ENCODE data around the gene MAPK8IP2. TPM values are rescaled to one million over a fixed set of nuclear protein-coding genes. Genes with fewer than 3 reads are reported as not detected.

Gene MAPK8IP2
- total and polyA plus RNA-seq, 2 of the 4 experiments (the other 2 are of a cell fraction) = under 0.01 to 0.14 TPM

DNA sequence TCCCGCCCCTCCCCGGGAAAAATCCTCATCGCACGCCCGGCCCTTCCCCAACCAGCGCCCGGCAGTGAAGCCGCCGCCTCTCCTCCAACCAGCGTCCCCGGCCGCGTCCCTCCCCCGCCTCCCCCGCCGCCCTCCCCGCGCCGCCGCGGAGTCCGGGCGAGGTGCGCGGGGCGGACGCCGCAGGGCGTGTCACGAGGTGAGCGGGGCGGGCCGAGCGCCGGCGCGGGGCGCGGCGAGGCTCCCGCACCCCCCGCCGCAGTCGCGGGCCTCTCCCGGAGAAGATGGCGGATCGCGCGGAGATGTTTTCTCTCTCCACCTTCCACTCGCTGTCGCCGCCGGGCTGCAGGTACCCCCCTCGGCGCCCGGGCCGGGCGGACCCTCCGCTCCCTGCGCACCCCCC is at the start of gene MAPK8IP2 (continued):
- no peak for TF ChIP-seq RCOR1 (IDR thresholded peaks at IDR 0.05; ENCODE audit: insufficient replicate concordance, low read length)

DNA sequence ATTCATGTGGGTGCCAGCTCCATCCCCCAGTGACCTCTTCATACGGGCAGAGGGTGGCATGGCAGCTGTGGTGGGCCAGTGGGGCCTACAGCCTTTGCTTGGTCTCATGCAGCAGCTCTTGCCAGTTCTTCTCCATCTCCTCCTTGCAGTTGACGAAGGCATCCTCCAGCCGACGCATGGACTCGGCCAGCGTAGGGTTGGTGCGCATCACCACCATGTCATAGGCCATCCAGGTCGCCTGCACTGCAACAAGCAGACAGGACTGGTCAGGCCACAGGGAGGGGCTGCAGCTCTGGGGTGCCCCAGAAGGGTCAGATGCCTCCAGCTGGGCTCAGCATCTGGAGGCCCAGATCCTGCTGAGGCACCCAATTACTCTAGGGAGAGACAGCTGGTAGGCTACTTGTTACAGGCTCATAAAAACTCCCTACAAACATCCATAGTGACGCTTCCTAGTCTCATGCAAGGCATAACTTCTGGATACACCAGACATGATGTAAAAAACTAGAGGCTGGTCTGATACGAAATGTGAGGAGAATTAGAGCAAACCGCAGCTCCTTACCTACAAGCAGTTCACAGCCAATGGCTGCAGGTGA is 49.3 kb upstream of the MAPK8IP2 start:
- no peak overlapping the region for H4K91ac ChIP-seq (ENCODE audit: insufficient read depth, low read depth, low read length)
- H2BK5ac ChIP-seq (ENCODE audit: low read depth, low read length, poor library complexity, severe bottlenecking) = no peak overlapping the region
- dilution Hi-C loops (cut with HindIII; ENCODE audit: low sequenced_read_pairs, unreplicated experiment) = no loop called here
- no peak overlapping the region for H3K14ac ChIP-seq (replicated peaks; ENCODE audit: low read depth, low read length)
- BruUV-seq (replicated peaks) = no TSS peak
- no peaks in the 10 kb centered on the region for H3K9me1 ChIP-seq (ENCODE audit: insufficient read depth, low read length)
- WGBS, 2 experiments (ENCODE audit: extremely low coverage in 2 of 2, insufficient read length in 1 of 2) = 86% methylated on average over 2 of the region's 11 CpGs; no CpG with 5 or more reads in 1 of the 2 experiments
- H3K4me2 ChIP-seq (ENCODE audit: low read depth, low read length) = no peak overlapping the region
- H3K4me1 ChIP-seq (ENCODE audit: control insufficient read depth, insufficient read depth, low read length) = no peaks in the 10 kb centered on the region
- no peak overlapping the region for H4K8ac ChIP-seq (ENCODE audit: low read depth in 2 of 2, low read length in 2 of 2)
- no peak overlapping the region for H3K27ac ChIP-seq (ENCODE audit: insufficient read depth, low read length)
- H3K9me3 ChIP-seq (ENCODE audit: control insufficient read depth, insufficient read depth, low read length) = no peaks in the 10 kb centered on the region
- no peak overlapping the region for H2BK15ac ChIP-seq (ENCODE audit: low read depth, low read length)
- no peak overlapping the region for H2BK20ac ChIP-seq (ENCODE audit: low read depth, low read length)
- no peak overlapping the region for H3K4me3 ChIP-seq (ENCODE audit: insufficient read depth, low read depth, low read length)
- in situ Hi-C loops (cut with MboI; ENCODE audit: low sequenced_read_pairs) = no loop called here
- H2AK5ac ChIP-seq (ENCODE audit: low read depth, low read length) = no peak overlapping the region
- H3K9ac ChIP-seq (ENCODE audit: low read depth, low read length) = no peak overlapping the region
- no peak overlapping the region for H3K23ac ChIP-seq (ENCODE audit: low read depth, low read length)
- no peak overlapping the region for H2AK9ac ChIP-seq (replicated peaks; ENCODE audit: low read depth, low read length, poor library complexity)
- H2BK120ac ChIP-seq (ENCODE audit: low read depth, low read length) = no peak overlapping the region
- no peak overlapping the region for H3K56ac ChIP-seq (ENCODE audit: extremely low read depth, insufficient read depth, low read length)
- peak overlapping the region; percentile 51 for H2AFZ ChIP-seq (replicated peaks; ENCODE audit: low read length, poor library complexity)
- H3K36me3 ChIP-seq (ENCODE audit: control insufficient read depth, insufficient read depth, low read length) = no peaks in the 10 kb centered on the region
- no peaks in the 10 kb centered on the region for H4K20me1 ChIP-seq (ENCODE audit: insufficient read depth, low read length)
- H3K18ac ChIP-seq (ENCODE audit: low read depth, low read length) = no peak overlapping the region
- no peaks in the 10 kb centered on the region for H3K79me1 ChIP-seq (ENCODE audit: low read depth in 1 of 2, low read length in 2 of 2)
- no peak overlapping the region for H3K4ac ChIP-seq (ENCODE audit: low read depth, low read length)
- ATAC-seq (ENCODE audit: low read depth) (no peak), DNase-seq (no peak)
- H3K27me3 ChIP-seq (ENCODE audit: control insufficient read depth, insufficient read depth, low read length) = peaks cover 63% of the 10 kb centered on the region
- CTCF ChIA-PET = interaction anchor here (1.3 kb wide), 1 partner anchor 12 kb away, joined by 4 read pairs; the partner anchor contains the start of gene SYCE3
- POLR2A ChIA-PET (ENCODE audit: unreplicated experiment) = no interaction called here
- no peak overlapping the region for H4K5ac ChIP-seq (ENCODE audit: low read depth, low read length)
- intact Hi-C loops (cut with micrococcal nuclease) = no loop called here
- no peak for TF ChIP-seq NFE2L2 (IDR thresholded peaks at IDR 0.05; ENCODE audit: low read depth, low read length)
- TF ChIP-seq, protein P1, sequence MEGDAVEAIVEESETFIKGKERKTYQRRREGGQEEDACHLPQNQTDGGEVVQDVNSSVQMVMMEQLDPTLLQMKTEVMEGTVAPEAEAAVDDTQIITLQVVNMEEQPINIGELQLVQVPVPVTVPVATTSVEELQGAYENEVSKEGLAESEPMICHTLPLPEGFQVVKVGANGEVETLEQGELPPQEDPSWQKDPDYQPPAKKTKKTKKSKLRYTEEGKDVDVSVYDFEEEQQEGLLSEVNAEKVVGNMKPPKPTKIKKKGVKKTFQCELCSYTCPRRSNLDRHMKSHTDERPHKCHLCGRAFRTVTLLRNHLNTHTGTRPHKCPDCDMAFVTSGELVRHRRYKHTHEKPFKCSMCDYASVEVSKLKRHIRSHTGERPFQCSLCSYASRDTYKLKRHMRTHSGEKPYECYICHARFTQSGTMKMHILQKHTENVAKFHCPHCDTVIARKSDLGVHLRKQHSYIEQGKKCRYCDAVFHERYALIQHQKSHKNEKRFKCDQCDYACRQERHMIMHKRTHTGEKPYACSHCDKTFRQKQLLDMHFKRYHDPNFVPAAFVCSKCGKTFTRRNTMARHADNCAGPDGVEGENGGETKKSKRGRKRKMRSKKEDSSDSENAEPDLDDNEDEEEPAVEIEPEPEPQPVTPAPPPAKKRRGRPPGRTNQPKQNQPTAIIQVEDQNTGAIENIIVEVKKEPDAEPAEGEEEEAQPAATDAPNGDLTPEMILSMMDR (conservative IDR thresholded peaks at IDR 0.05; ENCODE audit: low read depth, low read length) = no peak
- no peak for TF ChIP-seq CEBPB (IDR thresholded peaks at IDR 0.05; ENCODE audit: low read depth, low read length)
- no peak for TF ChIP-seq FOS (IDR thresholded peaks at IDR 0.05; ENCODE audit: low read depth, low read length)
- no peak for TF ChIP-seq CHD1 (IDR thresholded peaks at IDR 0.05; ENCODE audit: low read depth, low read length)
- TF ChIP-seq MAZ (IDR thresholded peaks at IDR 0.05; ENCODE audit: borderline replicate concordance, low read depth, low read length) = no peak
- TF ChIP-seq MAFK (IDR thresholded peaks at IDR 0.05; ENCODE audit: low read depth, low read length) = no peak
- TF ChIP-seq POLR2A (IDR thresholded peaks at IDR 0.05; ENCODE audit: low read depth, low read length) = no peak
- TF ChIP-seq SMC3 (IDR thresholded peaks at IDR 0.05; ENCODE audit: low read depth, low read length) = no peak
- TF ChIP-seq RCOR1 (IDR thresholded peaks at IDR 0.05; ENCODE audit: insufficient replicate concordance, low read length) = no peak
- TF ChIP-seq BHLHE40 (IDR thresholded peaks at IDR 0.05; ENCODE audit: low read depth, low read length) = no peak
- TF ChIP-seq, protein P2, sequence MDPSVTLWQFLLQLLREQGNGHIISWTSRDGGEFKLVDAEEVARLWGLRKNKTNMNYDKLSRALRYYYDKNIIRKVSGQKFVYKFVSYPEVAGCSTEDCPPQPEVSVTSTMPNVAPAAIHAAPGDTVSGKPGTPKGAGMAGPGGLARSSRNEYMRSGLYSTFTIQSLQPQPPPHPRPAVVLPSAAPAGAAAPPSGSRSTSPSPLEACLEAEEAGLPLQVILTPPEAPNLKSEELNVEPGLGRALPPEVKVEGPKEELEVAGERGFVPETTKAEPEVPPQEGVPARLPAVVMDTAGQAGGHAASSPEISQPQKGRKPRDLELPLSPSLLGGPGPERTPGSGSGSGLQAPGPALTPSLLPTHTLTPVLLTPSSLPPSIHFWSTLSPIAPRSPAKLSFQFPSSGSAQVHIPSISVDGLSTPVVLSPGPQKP (IDR thresholded peaks at IDR 0.05; ENCODE audit: borderline replicate concordance, low read depth, low read length) = no peak
- TF ChIP-seq RFX5 (IDR thresholded peaks at IDR 0.05; ENCODE audit: low read depth, low read length) = no peak
- no peak for TF ChIP-seq RAD21 (IDR thresholded peaks at IDR 0.05; ENCODE audit: low read length)
